ENCODE data around the gene LPAR1.

The LPAR1 gene

DNA sequence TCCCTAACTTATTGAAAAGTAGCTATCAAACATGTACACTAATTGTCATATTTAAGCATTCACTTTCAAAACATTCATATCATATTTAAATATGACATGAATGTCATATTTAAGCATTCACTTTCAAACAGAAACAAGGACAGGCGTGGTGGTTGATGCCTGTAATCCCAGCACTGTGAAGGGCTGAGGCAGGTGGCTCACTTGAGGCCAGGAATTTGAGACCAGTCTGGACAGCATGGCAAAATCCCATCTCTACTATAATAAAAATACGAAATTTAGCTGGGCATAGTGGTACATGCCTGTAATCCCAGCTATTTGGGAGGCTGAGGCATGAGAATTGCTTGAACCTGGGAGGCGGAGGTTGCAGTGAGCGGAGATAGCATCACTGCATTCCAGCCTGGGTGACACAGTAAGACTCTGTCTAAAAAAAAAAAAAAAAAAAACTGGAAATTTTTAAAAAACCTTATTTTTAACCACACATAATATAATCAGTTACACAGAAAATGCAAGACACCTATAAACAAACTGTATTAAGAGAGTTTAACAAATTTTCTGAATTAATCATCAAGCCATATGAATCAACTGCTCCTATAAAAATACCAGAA lies 88.1 kb downstream of the LPAR1 start:
- DNase-seq: no peak

DNA sequence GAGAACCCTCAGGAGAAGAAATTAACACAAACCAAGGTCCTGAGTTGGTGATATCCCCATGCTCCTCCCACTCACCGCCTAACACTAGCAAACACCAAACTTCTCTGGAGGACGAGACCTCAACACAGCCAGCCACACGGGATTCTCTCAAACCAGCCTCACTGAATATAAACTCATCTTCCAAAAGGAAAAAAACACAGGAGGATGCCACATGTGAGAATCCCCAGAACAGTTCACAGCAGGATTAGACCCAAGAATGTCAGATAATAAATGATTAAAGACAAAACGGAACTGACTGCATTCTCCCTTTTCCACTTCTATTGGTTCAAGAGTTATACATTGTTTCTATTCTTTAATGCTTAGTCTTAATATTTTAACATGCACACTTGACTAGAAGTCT lies 89.2 kb downstream of the LPAR1 start:
- no peak for DNase-seq

DNA sequence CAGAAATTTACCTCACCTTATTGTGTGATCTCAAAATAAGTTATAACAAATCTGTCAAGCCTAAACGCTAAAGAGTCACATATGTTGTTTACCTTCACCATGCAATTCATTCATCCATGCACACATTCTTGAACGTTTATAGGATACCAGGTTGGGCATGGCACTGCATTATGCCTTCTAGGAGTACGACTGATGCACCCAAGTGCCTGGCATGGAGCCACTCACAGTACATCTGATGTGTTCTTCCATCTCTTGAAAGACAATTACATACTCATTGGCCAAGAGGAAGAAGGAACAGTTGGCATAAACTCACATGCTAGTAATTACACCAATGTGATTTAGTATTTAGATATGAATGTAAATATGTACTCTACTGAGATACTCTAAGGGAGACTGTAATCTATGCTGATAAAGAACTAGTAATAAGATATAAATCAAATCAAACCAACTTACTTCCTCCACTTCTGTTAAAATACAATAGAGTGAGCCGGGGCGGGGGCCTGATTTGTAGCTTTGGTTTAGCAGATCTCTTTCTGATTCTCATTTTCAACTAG lies 90.7 kb downstream of the LPAR1 start:
- no peak for DNase-seq

DNA sequence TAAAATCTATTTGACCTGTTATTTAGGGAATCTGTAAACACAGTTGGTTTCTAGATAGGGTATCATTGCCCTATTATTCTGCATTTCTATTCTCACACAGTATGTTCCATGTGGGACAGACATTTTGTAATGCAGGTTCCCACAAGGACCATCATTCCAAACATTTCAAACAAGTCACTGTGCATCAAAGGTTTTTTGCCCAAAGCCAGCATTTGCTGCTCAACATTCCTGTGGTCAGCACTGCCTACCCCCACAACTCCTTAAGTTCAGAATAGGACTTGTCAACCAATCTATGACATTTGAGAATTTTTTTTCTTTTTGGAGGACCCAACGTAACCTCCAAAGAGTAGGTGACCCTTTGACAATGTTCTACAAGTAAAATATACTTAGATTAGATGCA lies 95.7 kb downstream of the LPAR1 start:
- DNase-seq: peak; percentile 27

DNA sequence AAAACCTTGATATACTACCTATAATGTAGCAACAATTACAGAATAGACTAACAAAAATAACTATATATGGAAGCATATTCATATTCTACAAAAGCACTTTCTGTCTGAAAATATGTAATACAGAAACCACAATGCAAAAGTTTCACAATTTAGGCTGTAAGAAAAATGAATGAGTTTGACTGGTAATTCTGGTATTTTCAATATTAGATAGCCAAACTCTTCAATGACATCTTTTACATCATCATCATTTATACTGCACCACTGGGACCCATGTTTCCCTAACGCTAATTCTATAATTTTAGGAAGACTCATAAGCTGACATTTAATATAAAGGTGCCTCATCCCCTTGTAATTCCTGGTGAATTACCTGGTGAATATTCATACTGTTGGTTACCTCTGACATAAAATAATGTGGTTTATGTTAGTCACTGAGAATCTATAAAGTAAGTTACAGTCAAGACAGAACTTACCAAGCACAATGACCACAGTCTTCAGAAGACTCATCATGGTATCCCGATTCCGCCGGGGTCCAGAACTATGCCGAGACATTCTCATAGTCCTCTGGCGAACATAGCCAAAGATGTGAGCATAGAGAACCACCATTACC lies 97.2 kb downstream of the LPAR1 start:
- no peak for DNase-seq

DNA sequence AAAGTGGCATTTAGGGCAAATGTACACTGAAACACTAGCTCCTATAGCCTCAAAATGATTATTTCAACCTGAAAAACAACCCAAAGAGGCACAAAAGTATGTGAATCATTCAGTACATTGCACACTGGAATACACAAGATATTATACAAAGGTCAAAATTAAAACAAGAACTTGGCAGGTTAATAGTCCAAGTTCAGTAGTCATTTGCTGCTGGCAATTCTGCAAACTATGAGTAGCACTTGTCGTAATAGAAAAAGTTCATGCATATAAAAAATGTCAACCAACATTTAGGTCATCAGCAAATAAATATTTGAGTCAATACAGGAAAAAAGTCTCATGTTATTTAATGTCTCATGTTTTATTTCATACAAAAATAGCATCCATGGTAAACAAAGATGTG lies 98.7 kb downstream of the LPAR1 start:
- DNase-seq: no peak

DNA sequence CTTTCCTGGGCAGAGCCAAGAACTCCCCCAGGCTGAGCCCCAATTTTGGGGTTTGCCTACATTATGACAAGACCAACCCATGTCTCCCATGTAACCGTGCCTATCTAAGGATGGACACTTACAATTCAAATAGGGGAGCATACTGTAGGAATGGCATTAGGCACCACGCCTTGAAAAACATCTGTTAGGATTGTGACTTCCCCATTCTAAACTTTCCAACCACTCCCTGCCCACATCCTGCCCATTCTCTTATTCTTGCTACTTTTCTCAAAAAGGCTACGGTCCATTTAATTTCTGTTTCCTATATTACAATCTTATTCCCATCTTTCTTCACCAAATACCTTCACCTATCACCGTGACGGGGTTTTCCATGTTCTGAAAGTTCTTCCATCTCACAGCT lies 99.2 kb downstream of the LPAR1 start:
- no peak for DNase-seq

DNA sequence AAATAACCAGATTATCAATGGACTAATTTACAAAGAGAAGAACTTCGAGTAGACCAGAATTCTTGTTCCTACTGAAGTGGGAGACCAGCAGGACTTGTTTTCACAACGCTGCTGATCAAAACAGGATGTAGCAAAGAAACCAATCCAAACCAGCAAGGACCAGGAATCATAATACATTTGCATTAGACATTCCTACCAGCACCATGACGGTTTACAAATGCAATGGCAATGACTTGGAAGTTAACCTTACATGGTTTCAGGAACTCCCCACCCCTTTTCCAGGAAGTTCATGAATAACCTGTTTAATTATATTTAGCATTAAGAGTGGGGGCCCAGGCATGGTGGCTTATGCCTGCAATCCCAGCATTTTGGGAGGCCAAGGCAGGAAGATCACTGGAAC lies 100.0 kb downstream of the LPAR1 start:
- no peak for DNase-seq

DNA sequence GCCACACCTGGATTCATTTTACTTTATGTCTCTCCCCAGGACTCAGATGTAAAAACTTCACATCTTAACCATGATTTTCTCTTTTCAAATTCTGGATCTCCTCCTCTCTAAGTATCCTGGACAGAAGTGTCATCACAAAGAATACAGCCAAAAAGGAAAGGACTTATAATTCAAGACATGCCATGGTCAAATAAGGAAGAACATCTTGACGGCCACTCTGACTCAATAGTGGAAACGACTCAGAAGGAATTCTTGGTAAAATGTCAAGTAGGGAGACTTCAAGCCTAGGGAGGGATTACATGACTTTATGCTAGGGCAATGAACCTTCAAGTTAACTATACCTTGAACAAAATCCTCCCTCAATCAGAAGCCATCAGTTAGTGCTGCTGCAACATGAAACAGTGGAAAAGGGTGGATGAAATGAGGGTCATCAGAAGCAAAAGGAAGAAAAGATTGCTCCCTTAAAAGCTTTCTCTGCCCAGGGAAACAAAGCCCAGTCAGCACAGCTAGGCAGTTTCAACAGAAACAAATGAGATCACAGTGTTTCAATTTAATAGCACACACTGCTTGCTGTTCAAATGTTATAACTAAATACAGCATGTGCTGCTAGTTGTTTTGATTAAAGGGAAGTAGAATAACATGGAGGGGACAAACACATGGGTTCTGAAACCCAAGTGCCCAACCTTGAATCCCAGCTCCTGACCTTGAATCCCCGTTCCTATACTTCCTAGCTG lies 101.4 kb downstream of the LPAR1 start:
- peak; percentile 11 for DNase-seq

DNA sequence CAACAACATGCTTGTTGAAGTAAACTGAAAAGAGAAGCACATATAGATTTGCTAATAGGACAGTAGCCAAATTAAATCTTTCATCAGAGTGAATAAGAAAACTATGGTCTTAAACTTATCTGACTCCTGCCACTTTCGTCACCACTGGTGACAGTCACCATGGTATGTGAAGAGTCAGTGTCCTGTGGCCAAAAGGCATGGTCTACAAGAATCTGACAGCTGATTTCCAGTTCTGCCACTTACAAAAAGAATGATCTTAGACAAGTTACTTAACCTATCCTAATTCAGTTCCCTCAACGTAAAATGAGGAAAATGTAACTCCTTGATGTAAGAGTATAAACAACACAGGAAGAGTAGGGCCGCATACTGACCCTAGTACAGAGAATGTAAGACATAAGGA lies 102.0 kb downstream of the LPAR1 start:
- DNase-seq: no peak

DNA sequence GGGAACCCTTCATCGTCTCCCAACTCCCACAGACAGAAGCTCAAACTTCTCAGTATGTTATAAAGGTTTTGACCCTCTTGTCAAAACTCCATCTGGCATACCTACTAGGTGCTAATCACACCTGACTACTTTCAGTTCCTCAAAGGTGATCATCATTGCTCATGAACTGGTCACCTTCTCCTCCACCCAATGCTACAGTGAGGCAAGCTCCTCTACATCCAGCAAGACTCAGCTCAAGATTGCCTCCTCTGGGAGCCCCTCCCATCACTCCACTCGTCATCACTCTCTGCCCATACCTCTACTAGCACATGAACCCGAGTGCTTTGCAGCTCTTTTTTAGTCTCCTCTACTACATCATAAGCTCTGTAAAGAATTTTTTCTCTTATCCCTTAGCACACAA lies 102.4 kb downstream of the LPAR1 start:
- no peak for DNase-seq

DNA sequence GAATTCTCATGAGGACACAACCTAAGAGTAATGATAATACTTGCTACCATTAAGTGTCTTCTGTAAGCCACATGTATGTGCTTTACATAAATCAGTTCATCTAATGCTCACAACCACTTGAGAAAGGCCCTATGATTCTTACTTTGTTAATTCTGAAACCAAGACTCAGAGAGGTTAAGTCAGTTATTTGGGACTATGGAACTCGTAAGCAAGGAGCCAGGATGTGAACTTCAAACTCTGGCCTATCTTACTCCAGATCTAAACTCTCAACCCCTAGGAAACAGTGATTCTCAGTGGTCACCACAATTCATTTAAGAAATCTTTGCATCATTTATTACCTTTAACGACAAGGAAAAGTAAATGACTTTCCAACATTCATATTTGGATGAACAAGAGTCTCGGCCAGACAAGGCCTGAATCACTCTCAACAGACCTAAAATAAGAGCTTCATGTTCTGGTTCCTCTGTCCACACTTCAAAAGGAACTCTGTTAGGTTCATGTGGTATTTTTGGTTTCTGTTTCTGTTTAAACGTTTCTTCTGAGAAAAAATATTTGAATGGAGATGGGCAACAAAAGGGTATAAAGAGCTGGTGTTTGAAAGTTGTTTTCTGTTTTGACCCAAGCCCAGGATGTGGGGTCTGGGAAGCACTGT lies 104.8 kb downstream of the LPAR1 start:
- no peak for DNase-seq

DNA sequence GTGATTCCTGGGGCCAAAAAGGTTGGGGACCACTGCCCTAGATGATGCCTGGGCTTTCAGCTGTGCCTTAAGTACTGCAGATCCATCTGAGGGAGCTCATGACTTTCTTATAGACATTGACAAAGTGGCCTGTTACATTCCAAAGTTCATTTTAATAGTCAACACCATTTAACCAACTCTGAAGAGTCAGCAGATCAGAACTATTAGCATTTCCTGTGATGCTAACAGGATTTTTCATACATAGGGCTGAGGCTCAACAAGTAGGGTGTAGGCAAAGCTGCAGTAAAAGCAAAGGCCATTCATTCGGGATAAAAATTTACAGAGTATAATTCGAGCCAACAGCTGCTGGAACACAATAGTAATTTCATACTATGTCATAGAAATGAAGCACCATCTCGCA lies 105.4 kb downstream of the LPAR1 start:
- no peak for DNase-seq

DNA sequence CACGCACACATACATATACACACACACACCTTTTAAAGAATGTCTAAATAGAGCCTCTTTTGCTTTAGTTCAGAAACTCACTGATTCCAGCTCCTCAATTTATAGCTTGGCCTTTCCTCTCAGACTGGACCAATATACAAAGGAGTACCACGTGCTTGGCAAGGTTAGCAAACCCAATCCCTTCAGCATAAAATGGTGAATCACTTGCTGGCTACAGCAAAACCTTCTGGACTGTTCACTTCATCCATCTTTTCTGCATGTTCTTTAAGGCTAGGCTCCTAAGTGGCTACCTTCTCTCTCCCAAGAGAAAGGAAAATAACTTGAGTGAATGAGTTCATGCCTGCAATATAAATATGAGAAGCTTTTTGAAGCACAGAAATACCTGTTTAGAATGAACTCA lies 109.7 kb downstream of the LPAR1 start:
- DNase-seq: no peak

DNA sequence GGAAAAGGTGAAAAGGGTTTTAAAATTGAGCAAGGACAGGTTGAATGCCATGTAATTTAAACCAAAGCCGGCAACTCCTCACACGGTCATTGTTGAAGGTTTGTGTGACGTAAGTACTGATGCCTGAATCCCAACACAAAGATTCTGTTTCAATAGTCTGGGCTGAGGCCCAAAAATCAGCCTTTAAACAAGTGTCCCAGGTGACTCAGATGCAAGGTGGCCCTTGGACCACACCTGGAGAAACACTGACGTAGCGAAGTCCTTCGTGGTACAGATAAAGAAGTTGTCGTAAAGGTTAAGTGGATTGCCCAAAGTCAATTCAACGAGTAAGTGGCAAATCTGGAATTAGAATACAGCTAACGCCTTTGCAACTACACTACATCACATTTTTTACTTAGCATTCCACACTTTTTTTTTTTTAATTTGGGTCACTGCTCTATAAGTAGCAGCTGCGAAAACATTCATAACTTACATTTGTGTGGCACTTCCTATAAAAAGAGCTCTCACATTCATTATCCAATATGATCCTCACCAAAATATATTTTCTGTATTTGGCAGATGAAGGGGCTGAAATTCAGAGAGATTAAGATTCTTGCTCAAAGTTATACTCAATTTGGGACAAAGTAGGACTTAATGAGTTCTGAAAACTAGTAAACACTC lies 111.3 kb downstream of the LPAR1 start:
- no peak for DNase-seq

DNA sequence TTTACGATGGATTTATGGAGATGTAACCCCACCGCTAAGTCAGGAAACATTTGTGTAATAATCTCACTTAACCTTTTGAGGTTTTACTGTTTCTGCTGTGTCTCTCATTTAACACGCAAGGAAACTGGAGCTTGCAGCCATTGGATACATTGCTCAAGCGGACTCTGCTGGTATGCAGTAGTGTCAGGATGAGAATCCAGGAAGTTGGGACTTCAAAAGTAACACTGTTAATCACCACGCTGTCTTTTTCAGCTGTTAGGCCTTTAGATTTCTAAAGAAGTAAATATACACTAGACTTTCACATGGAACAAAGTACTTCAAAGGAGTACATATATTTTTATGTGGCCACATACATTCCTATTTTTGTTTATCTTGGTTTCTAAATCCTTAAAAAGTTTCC lies 114.7 kb downstream of the LPAR1 start:
- DNase-seq: no peak

DNA sequence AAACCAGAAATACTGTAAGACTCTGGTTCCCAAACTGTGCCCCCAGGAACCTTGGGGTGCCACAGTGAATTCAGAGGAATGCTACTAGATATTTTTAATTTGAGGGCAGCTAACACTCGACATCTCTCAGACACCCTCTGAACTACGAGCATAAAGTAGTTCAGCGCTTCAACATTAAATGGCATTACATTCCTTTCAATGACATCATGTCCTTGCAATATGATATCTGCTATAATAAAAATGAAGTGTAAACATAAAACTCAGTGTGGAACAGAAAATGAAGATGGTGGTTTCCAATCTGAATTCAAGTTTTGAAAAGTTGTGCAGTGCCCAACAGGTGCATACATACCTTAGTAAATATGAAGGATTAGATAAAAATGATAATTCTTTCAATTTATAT lies 116.1 kb downstream of the LPAR1 start:
- no peak for DNase-seq

DNA sequence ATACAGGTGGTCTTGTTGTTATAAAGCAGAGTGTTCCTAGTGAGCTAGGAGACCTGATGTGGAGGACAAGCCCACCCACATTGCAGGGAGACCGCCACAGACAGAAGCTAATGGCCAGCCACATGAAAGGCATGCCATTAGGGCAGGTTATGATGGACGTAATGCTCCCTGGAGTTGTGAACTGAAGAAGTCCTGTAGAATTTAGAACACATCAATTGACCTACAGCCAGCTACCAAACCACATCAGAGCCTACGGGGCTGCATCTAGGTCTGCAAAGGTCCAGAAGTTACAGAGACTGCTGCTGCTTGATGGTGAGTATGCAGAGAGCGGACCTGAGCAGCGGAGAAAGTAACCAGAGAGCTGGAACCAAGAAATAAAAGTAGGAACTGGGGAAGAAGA lies 116.6 kb downstream of the LPAR1 start:
- no peak for DNase-seq

DNA sequence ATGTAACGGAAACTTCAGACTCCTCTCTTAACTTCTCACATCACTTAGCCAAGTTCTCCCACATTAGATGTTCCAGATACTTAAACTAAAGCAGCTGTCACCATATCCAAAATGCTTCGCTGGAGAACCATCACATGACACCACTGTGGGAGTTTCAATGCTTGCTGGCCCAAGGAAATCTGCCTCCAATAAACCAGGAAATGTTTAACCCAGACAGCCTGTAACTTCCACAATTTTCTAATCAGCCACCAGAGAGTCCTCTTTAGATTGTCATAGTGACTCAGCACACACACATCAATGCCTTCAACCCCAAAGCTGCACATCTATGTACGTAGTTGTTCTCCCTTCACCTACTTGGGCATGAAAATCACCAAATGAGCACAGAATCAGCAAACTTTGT lies 118.7 kb downstream of the LPAR1 start:
- peak; percentile 92 for DNase-seq

DNA sequence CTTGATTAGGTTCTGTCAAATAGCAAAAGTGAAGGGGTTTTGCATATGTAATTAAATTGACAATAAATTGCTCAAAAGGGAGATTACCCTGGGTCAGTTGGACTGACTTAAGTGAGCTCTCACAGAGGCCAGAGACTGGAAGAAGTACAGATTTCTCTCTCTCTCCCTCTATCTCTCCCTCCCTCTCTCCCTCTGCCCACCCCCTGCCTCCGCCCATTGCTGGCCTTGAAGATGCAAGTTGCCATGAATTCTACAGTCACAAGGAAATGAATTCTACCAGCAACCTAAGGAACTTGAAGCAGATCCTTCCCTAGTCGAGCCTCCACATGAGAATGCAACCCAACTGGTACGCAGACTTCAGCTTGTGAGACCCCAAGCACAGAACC lies 119.2 kb downstream of the LPAR1 start:
- DNase-seq: no peak

DNA sequence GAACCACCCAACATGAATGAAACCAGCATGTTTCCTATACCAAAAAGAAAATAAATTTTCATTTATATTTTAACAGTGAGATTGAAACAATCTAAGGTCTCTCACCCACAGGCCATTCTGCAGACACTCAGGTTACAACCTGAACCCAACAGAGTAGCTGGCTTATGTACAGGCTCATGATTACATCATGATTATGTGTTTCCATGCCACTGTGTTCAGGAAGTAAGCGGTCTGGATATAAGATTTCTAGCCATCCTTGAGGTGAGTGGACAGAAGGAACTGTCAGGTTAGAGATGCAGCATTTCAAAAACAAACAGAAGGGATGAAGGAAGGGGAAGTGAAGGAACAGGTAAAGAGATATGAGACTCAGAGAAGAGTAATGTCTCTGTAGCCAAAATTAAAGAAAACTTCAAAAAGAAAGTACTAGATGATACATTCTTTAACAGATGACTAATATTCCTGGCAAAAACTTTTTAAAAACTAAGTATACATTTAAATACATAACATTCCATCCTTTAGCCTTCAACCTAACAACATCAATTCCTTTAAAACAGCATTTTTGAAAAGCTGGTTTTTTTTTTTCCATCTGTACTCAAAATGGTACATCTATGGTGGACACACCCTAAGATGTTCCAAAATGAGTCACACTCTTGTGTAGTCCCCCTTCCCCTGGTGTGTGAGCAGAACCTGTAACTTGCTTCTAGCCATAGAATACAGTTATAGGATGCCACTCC lies 119.8 kb downstream of the LPAR1 start:
- no peak for DNase-seq

DNA sequence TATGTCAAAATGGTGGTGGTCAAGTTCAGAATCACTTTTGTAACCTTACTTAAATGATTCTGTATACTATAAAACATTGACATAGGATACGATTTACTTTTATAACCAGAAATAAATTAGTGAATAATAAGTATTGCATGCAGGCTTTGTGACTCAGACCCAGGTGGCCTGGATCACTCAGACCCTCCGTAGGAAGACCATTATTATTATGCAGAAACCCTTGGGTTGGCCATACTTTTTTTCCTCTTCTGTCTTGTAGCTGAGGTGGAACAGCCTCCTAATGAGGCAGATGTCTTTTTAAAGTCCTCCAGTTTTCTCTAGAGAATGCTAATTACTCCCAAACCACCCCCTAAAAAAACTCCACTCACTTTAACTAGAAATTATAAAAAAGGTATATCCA lies 121.9 kb downstream of the LPAR1 start:
- DNase-seq: no peak
